HL-60 (cell line): ENCODE data around the gene STARD3NL.

Source experiments
- DNase-seq, 2 experiments: peaks; one replicate each; pipeline ENCODE4 v3.0.0-alpha.2; 2010 to 2020; ENCODE audit warnings: low read depth in 1 of 2, low spot score in 1 of 2
- H3K27ac ChIP-seq: fragments of 250-450 bp; sonication (Bioruptor Pico); replicated peaks from 2 replicates; pipeline ENCODE4 v1.5.1; 2020; ENCODE audit warnings: mild to moderate bottlenecking, moderate library complexity
- H3K27me3 ChIP-seq: fragments of 250-450 bp; sonication (Bioruptor Pico); 2 replicates; pipeline ENCODE4 v1.5.1; 2021; ENCODE audit warnings: mild to moderate bottlenecking, moderate library complexity; ENCODE audit not compliant: insufficient read depth, poor library complexity, severe bottlenecking
- H3K4me3 ChIP-seq: replicated peaks from 2 replicates; pipeline ENCODE4 v1.5.1; 2011; ENCODE audit warnings: mild to moderate bottlenecking, control low read depth, low read length; ENCODE audit not compliant: insufficient read depth
- GABPA ChIP-seq: IDR thresholded peaks from 2 replicates; pipeline ENCODE4 v1.6.1; 2012; ENCODE audit warnings: low read depth
- POLR2AphosphoS5 ChIP-seq: IDR thresholded peaks from 2 replicates; pipeline ENCODE4 v1.6.1; 2012; ENCODE audit warnings: low read depth
- SPI1 ChIP-seq: IDR thresholded peaks from 2 replicates; pipeline ENCODE4 v1.6.1; 2012; ENCODE audit warnings: low read depth, mild to moderate bottlenecking, borderline replicate concordance
- TF ChIP-seq, protein P1 (sequence below): IDR thresholded peaks from 2 replicates; pipeline ENCODE4 v1.6.1; 2012; ENCODE audit warnings: low read depth; ENCODE audit not compliant: insufficient replicate concordance
- TF ChIP-seq, protein P2 (sequence below): IDR thresholded peaks from one replicate; pipeline ENCODE4 v1.5.1; 2011; ENCODE audit warnings: low read length, control low read depth, inconsistent platforms; ENCODE audit not compliant: insufficient read depth

Gene STARD3NL

DNA sequence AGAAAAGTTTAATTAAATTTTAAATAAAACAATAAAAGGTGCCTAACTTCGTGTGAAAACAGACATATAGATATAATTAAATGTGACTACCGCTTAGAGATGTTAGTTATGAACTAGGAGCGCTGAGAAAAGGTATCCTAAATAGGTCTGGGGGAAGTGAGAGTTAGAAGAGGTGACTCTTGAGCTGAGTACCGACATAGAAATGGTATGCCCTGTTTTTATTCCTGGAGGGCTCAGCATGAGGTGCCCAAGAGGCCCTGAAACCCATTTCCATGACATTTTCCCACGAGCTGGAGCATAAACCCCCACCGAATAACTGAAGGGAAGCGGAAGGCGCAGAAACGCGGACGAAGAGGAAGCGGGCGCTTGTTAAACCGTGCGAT lies 433 bp upstream of the STARD3NL start:
- TF ChIP-seq, protein P1, sequence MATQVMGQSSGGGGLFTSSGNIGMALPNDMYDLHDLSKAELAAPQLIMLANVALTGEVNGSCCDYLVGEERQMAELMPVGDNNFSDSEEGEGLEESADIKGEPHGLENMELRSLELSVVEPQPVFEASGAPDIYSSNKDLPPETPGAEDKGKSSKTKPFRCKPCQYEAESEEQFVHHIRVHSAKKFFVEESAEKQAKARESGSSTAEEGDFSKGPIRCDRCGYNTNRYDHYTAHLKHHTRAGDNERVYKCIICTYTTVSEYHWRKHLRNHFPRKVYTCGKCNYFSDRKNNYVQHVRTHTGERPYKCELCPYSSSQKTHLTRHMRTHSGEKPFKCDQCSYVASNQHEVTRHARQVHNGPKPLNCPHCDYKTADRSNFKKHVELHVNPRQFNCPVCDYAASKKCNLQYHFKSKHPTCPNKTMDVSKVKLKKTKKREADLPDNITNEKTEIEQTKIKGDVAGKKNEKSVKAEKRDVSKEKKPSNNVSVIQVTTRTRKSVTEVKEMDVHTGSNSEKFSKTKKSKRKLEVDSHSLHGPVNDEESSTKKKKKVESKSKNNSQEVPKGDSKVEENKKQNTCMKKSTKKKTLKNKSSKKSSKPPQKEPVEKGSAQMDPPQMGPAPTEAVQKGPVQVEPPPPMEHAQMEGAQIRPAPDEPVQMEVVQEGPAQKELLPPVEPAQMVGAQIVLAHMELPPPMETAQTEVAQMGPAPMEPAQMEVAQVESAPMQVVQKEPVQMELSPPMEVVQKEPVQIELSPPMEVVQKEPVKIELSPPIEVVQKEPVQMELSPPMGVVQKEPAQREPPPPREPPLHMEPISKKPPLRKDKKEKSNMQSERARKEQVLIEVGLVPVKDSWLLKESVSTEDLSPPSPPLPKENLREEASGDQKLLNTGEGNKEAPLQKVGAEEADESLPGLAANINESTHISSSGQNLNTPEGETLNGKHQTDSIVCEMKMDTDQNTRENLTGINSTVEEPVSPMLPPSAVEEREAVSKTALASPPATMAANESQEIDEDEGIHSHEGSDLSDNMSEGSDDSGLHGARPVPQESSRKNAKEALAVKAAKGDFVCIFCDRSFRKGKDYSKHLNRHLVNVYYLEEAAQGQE: peak; percentile 9
- TF ChIP-seq POLR2AphosphoS5: peak; percentile 75; the same call in 1 of the 2 replicates
- TF ChIP-seq, protein P2, sequence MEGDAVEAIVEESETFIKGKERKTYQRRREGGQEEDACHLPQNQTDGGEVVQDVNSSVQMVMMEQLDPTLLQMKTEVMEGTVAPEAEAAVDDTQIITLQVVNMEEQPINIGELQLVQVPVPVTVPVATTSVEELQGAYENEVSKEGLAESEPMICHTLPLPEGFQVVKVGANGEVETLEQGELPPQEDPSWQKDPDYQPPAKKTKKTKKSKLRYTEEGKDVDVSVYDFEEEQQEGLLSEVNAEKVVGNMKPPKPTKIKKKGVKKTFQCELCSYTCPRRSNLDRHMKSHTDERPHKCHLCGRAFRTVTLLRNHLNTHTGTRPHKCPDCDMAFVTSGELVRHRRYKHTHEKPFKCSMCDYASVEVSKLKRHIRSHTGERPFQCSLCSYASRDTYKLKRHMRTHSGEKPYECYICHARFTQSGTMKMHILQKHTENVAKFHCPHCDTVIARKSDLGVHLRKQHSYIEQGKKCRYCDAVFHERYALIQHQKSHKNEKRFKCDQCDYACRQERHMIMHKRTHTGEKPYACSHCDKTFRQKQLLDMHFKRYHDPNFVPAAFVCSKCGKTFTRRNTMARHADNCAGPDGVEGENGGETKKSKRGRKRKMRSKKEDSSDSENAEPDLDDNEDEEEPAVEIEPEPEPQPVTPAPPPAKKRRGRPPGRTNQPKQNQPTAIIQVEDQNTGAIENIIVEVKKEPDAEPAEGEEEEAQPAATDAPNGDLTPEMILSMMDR: no peak
- peak; percentile 45; the same call in 1 of the 2 replicates for TF ChIP-seq SPI1
- no peak for DNase-seq
- Histone ChIP-seq H3K4me3 (peak overlapping the region; percentile 65), H3K27me3 (no peaks in the 10 kb centered on the region), H3K27ac (peak overlapping the region; percentile 73)

DNA sequence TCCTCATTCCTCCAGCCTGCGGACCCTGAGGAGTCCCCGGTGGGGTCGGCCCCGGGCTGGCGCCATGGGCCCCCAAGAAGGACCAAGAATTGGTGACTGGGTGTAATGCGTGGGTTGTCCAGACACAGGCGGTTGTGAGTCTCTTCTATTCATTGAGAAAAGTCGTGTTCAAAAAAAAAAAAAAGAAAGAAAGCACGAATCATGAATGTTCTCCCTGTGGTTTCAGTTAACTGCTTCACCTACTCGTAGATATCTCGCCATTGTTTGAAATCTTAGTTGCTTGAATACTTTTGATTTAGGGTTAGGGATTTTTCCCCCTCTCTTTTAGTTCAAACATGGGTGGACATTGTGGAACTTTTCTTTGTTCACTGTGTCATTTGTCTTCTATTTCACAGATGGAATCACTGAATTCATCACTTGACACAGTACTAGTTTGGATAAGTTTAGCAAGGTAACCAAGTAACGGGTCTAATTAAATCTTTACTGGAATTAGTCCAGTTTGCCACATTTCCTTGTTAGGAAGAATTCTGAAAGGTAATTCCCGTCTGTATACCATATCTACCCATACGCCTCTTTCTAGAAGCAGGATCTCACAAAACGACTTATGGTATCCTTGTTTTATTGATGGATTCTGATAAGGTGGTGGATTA lies 775 bp downstream of the STARD3NL start:
- peak overlapping the region; percentile 65 for H3K4me3 ChIP-seq
- TF ChIP-seq POLR2AphosphoS5 (no peak), GABPA (no peak), SPI1 (no peak)
- TF ChIP-seq, protein P2: no peak
- TF ChIP-seq, protein P1: no peak
- DNase-seq: no peak
- no peaks in the 10 kb centered on the region for H3K27me3 ChIP-seq
- peak overlapping the region; percentile 73 for H3K27ac ChIP-seq

DNA sequence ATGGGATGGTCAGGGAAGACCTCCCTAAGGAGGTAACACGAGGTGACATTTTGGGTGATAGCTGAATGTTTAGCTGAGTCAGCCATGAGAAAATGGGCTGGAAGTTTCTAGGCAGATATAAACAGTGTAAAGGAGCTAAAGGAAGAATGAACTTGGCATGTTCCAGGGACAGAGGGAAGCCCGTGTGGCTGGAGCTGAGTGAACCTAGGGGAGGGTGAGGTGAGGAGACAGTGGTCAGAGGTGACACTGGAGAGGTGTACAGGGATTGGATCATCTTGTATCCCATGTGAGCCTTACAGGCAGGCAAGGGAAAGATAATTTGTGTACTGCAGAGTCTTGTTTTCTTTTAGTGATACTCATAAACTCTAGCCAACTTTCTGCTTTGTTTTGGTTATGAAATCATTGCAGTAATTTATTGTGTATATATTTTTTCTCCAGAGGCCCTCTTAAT lies 1.8 kb downstream of the STARD3NL start:
- peak overlapping the region; percentile 73 for H3K27ac ChIP-seq
- H3K4me3 ChIP-seq: no peak overlapping the region
- H3K27me3 ChIP-seq: no peaks in the 10 kb centered on the region
- DNase-seq: no peak
- no peak for TF ChIP-seq GABPA

DNA sequence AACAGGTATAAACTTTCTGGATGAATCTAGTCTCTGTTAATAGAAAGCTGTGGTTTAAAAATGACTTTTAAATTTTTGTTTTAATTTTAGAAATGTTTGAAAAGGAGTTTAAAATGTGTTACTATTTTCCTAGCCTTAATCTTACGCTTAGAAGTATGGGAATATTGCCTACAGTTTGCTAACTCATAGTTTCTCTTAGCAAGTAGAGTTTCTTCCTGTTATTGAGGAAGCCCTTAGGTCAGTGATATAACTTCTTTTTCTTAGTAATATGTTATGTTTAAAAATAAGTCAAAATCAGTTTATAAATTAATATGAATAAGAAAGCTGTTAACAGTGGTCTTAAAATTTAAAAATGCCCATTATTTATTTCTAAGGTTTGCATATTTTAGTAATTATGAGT lies 3.1 kb downstream of the STARD3NL start:
- H3K4me3 ChIP-seq: no peak overlapping the region
- DNase-seq: no peak
- no peaks in the 10 kb centered on the region for H3K27me3 ChIP-seq
- peak overlapping the region; percentile 3; the same call in 1 of the 2 replicates for H3K27ac ChIP-seq
- TF ChIP-seq, protein P1: no peak
